Activated CD8-positive, alpha-beta T cell treated with anti-CD3 and anti-CD28 coated beads for 36 hours (primary cell): ENCODE measurements around the gene SPACA6. TPM values are rescaled to one million over a fixed set of nuclear protein-coding genes. Genes with fewer than 3 reads are reported as not detected.

Experiments used
- ATAC-seq: fragments of 200-7000 bp; cut with Tn5 transposase; one replicate; pipeline ENCODE4 v1.10.0; 2021; ENCODE audit warnings: mild to moderate bottlenecking, moderate library complexity
- CTCF ChIA-PET: fragments of 350-600 bp; sonication (Branson Sonifier 250); formaldehyde crosslinking; loops from one replicate; lab custom pipeline; 2021; ENCODE audit warnings: antibody characterized with exemption; lab: Charles Lee
- POLR2A ChIA-PET: fragments of 350-600 bp; sonication (Branson Sonifier 250); formaldehyde crosslinking; loops from one replicate; lab custom pipeline; 2021; ENCODE audit warnings: antibody characterized with exemption; lab: Charles Lee
- DNase-seq: peaks from one replicate; pipeline ENCODE4 v3.0.0-alpha.2; 2020
- H3K27ac Mint-ChIP-seq: one replicate; pipeline ENCODE4 v1.8.0; 2021; ENCODE audit warnings: mild to moderate bottlenecking, mixed read lengths
- H3K27me3 Mint-ChIP-seq: one replicate; pipeline ENCODE4 v1.8.0; 2021; ENCODE audit warnings: mixed read lengths
- H3K36me3 Mint-ChIP-seq: one replicate; pipeline ENCODE4 v1.8.0; 2021; ENCODE audit warnings: low read depth, mixed read lengths
- H3K4me1 Mint-ChIP-seq: one replicate; pipeline ENCODE4 v1.8.0; 2021; ENCODE audit warnings: low read depth, mixed read lengths
- H3K4me3 Mint-ChIP-seq: one replicate; pipeline ENCODE4 v1.8.0; 2021; ENCODE audit warnings: mild to moderate bottlenecking, moderate library complexity, mixed read lengths
- H3K9me3 Mint-ChIP-seq: one replicate; pipeline ENCODE4 v1.8.0; 2021; ENCODE audit warnings: mixed read lengths
- CTCF ChIP-seq: fragments of 200-600 bp; IDR thresholded peaks from one replicate; pipeline ENCODE4 v1.8.0; 2022; ENCODE audit warnings: antibody characterized with exemption, mild to moderate bottlenecking
- intact Hi-C: fragments of 100-400 bp; cut with micrococcal nuclease; formaldehyde crosslinking; loops from one replicate; pipeline ENCODE4 v1.10.0; 2022
- total RNA-seq, 2 experiments: library from RNA; stranded (reverse); gene quantifications; one replicate each; pipeline ENCODE4 v1.2.3, GENCODE V29; 2021

SPACA6 gene
- total RNA-seq, 2 experiments from 2014 or later, result 2.4 to 4.6 TPM

GRCh38 chr19:51716925-51717324 is 23.8 kb downstream of the SPACA6 start:
- H3K9me3 Mint-ChIP-seq, result no peaks in the 10 kb centered on the region
- H3K4me3 Mint-ChIP-seq, result no peak overlapping the region
- peaks cover 3% of the 10 kb centered on the region for H3K4me1 Mint-ChIP-seq
- DNase-seq (no peak), ATAC-seq (no peak)
- peaks cover 19% of the 10 kb centered on the region for H3K27me3 Mint-ChIP-seq
- POLR2A ChIA-PET, result interaction anchor here (0.7 kb wide), 1 partner anchor 12 kb away, joined by 3 read pairs; no protein-coding TSS in a partner anchor
- H3K27ac Mint-ChIP-seq, result no peak overlapping the region
- no peaks in the 10 kb centered on the region for H3K36me3 Mint-ChIP-seq
- intact Hi-C loops, result no loop called here
- TF ChIP-seq CTCF, result no peak
- CTCF ChIA-PET, result no interaction called here

GRCh38 chr19:51719251-51719988 is 26.3 kb downstream of the SPACA6 start:
- Mint-ChIP-seq H3K27me3 (peaks cover 26% of the 10 kb centered on the region), H3K4me3 (no peak overlapping the region), H3K4me1 (peaks cover 3% of the 10 kb centered on the region), H3K9me3 (no peaks in the 10 kb centered on the region), H3K36me3 (no peaks in the 10 kb centered on the region), H3K27ac (no peak overlapping the region)
- DNase-seq, result no peak
- intact Hi-C loops, result no loop called here
- ATAC-seq, result no peak
- ChIA-PET POLR2A (no interaction called here), CTCF (no interaction called here)
- no peak for TF ChIP-seq CTCF

- TF ChIP-seq CTCF, result no peak
- DNase-seq, result no peak
- peaks cover 35% of the 10 kb centered on the region for H3K27me3 Mint-ChIP-seq
- no peak overlapping the region for H3K27ac Mint-ChIP-seq
- no peaks in the 10 kb centered on the region for H3K9me3 Mint-ChIP-seq
- no peak for ATAC-seq
- intact Hi-C loops, result no loop called here
- H3K36me3 Mint-ChIP-seq, result no peaks in the 10 kb centered on the region
- ChIA-PET CTCF (no interaction called here), POLR2A (no interaction called here)
- H3K4me3 Mint-ChIP-seq, result no peak overlapping the region
- H3K4me1 Mint-ChIP-seq, result peaks cover 3% of the 10 kb centered on the region
Measured at GRCh38 chr19:51721905-51722304, 28.8 kb downstream of the SPACA6 start.

- Mint-ChIP-seq H3K4me3 (no peak overlapping the region), H3K36me3 (no peaks in the 10 kb centered on the region), H3K9me3 (no peaks in the 10 kb centered on the region), H3K27ac (no peak overlapping the region), H3K4me1 (peaks cover 3% of the 10 kb centered on the region), H3K27me3 (peaks cover 35% of the 10 kb centered on the region)
- CTCF ChIA-PET, result no interaction called here
- no peak for TF ChIP-seq CTCF
- intact Hi-C loops, result no loop called here
- no peak for ATAC-seq
- no peak for DNase-seq
- POLR2A ChIA-PET, result no interaction called here
Measured at GRCh38 chr19:51722492-51722891, 29.4 kb downstream of the SPACA6 start.

GRCh38 chr19:51724543-51724942 is 31.4 kb downstream of the SPACA6 start:
- intact Hi-C loops, result no loop called here
- H3K4me3 Mint-ChIP-seq, result no peak overlapping the region
- no peaks in the 10 kb centered on the region for H3K9me3 Mint-ChIP-seq
- H3K36me3 Mint-ChIP-seq, result no peaks in the 10 kb centered on the region
- DNase-seq (no peak), ATAC-seq (no peak)
- peaks cover 29% of the 10 kb centered on the region for H3K27me3 Mint-ChIP-seq
- ChIA-PET CTCF (no interaction called here), POLR2A (no interaction called here)
- H3K27ac Mint-ChIP-seq, result no peak overlapping the region
- no peaks in the 10 kb centered on the region for H3K4me1 Mint-ChIP-seq
- TF ChIP-seq CTCF, result no peak
